Measurements from ENCODE around the gene CPA2.

The CPA2 gene

GRCh38 chr7:130268463-130269317 is 2.0 kb downstream of the CPA2 start:
- in situ Hi-C loops (cut with HindIII; ENCODE audit: low pct_unique_long_range_greater_than_20kb, low sequenced_read_pairs): no loop called here
- no peak for TF ChIP-seq JUND (IDR thresholded peaks at IDR 0.05; ENCODE audit: low read depth)
- DNase-seq (ENCODE audit: low read depth in 1 of 2, low spot score in 1 of 2): no peak

- no peak for TF ChIP-seq JUND (IDR thresholded peaks at IDR 0.05; ENCODE audit: low read depth)
- DNase-seq (ENCODE audit: low read depth in 1 of 2, low spot score in 1 of 2): no peak
- in situ Hi-C loops (cut with HindIII; ENCODE audit: low pct_unique_long_range_greater_than_20kb, low sequenced_read_pairs): no loop called here
Observed at GRCh38 chr7:130269318-130269694, 2.6 kb downstream of the CPA2 start.

GRCh38 chr7:130270947-130271800 is 4.5 kb downstream of the CPA2 start:
- in situ Hi-C loops (cut with HindIII; ENCODE audit: low pct_unique_long_range_greater_than_20kb, low sequenced_read_pairs): no loop called here
- TF ChIP-seq JUND (IDR thresholded peaks at IDR 0.05; ENCODE audit: low read depth): no peak
- peak in 1 of 2 experiments; percentile 17 for DNase-seq (ENCODE audit: low read depth in 1 of 2, low spot score in 1 of 2)

GRCh38 chr7:130272381-130273080 is 5.9 kb downstream of the CPA2 start:
- in situ Hi-C loops (cut with HindIII; ENCODE audit: low pct_unique_long_range_greater_than_20kb, low sequenced_read_pairs): no loop called here
- TF ChIP-seq JUND (IDR thresholded peaks at IDR 0.05; ENCODE audit: low read depth): no peak
- DNase-seq (ENCODE audit: low read depth in 1 of 2, low spot score in 1 of 2): no peak

GRCh38 chr7:130273081-130273932 is 6.6 kb downstream of the CPA2 start:
- no peak for DNase-seq (ENCODE audit: low read depth in 1 of 2, low spot score in 1 of 2)
- TF ChIP-seq JUND (IDR thresholded peaks at IDR 0.05; ENCODE audit: low read depth): no peak
- in situ Hi-C loops (cut with HindIII; ENCODE audit: low pct_unique_long_range_greater_than_20kb, low sequenced_read_pairs): no loop called here

GRCh38 chr7:130273933-130274255 is 7.2 kb downstream of the CPA2 start:
- in situ Hi-C loops (cut with HindIII; ENCODE audit: low pct_unique_long_range_greater_than_20kb, low sequenced_read_pairs): no loop called here
- no peak for DNase-seq (ENCODE audit: low read depth in 1 of 2, low spot score in 1 of 2)
- TF ChIP-seq JUND (IDR thresholded peaks at IDR 0.05; ENCODE audit: low read depth): no peak

GRCh38 chr7:130274296-130274695 is 7.6 kb downstream of the CPA2 start:
- no peak for DNase-seq (ENCODE audit: low read depth in 1 of 2, low spot score in 1 of 2)
- TF ChIP-seq JUND (IDR thresholded peaks at IDR 0.05; ENCODE audit: low read depth): no peak
- in situ Hi-C loops (cut with HindIII; ENCODE audit: low pct_unique_long_range_greater_than_20kb, low sequenced_read_pairs): no loop called here

GRCh38 chr7:130274983-130275591 is 8.4 kb downstream of the CPA2 start:
- in situ Hi-C loops (cut with HindIII; ENCODE audit: low pct_unique_long_range_greater_than_20kb, low sequenced_read_pairs): no loop called here
- DNase-seq (ENCODE audit: low read depth in 1 of 2, low spot score in 1 of 2): no peak

GRCh38 chr7:130275826-130276297 is 9.2 kb downstream of the CPA2 start:
- no peak for TF ChIP-seq JUND (IDR thresholded peaks at IDR 0.05; ENCODE audit: low read depth)
- no peak for DNase-seq (ENCODE audit: low read depth in 1 of 2, low spot score in 1 of 2)
- in situ Hi-C loops (cut with HindIII; ENCODE audit: low pct_unique_long_range_greater_than_20kb, low sequenced_read_pairs): no loop called here

More at GRCh38 chr7:130274983-130275591, 8.4 kb downstream of the CPA2 start:
- TF ChIP-seq JUND (IDR thresholded peaks at IDR 0.05; ENCODE audit: low read depth): no peak

GRCh38 chr7:130276796-130277762 is 10.4 kb downstream of the CPA2 start:
- no peak for DNase-seq (ENCODE audit: low read depth in 1 of 2, low spot score in 1 of 2)
- no peak for TF ChIP-seq JUND (IDR thresholded peaks at IDR 0.05; ENCODE audit: low read depth)
- in situ Hi-C loops (cut with HindIII; ENCODE audit: low pct_unique_long_range_greater_than_20kb, low sequenced_read_pairs): no loop called here

Data from T47D (cell line).